HG03159 (cell line): Measurements from ENCODE around the gene MRPL10.

Experiments
- ATAC-seq: cut with Tn5 transposase; IDR thresholded peaks from one replicate; pipeline ENCODE4 v1.9.1; 2021; ENCODE audit warnings: mild to moderate bottlenecking, moderate library complexity; ENCODE audit not compliant: unreplicated experiment

Gene MRPL10

GRCh38 chr17:47816111-47816735 is 15.1 kb downstream of the MRPL10 start:
- no peak for ATAC-seq

GRCh38 chr17:47815106-47815918 is 16.0 kb downstream of the MRPL10 start:
- ATAC-seq = no peak

GRCh38 chr17:47813512-47814031 is 17.8 kb downstream of the MRPL10 start:
- ATAC-seq = no peak

GRCh38 chr17:47813077-47813476 is 18.3 kb downstream of the MRPL10 start:
- no peak for ATAC-seq

GRCh38 chr17:47812146-47812920 is 19.0 kb downstream of the MRPL10 start:
- ATAC-seq = no peak

- no peak for ATAC-seq
Measured at GRCh38 chr17:47811709-47812108, 19.6 kb downstream of the MRPL10 start.

- no peak for ATAC-seq
Measured at GRCh38 chr17:47810901-47811635, 20.3 kb downstream of the MRPL10 start.

GRCh38 chr17:47810200-47810821 is 21.0 kb downstream of the MRPL10 start:
- ATAC-seq = no peak

- ATAC-seq = no peak
Measured at GRCh38 chr17:47808830-47809480, 22.4 kb downstream of the MRPL10 start.

GRCh38 chr17:47808036-47808829 is 23.1 kb downstream of the MRPL10 start:
- ATAC-seq = no peak

- no peak for ATAC-seq
Measured at GRCh38 chr17:47807421-47807820, 23.9 kb downstream of the MRPL10 start.

- no peak for ATAC-seq
Measured at GRCh38 chr17:47806913-47807255, 24.5 kb downstream of the MRPL10 start.

GRCh38 chr17:47806026-47806912 is 25.1 kb downstream of the MRPL10 start:
- ATAC-seq = no peak

GRCh38 chr17:47804461-47804860 is 26.9 kb downstream of the MRPL10 start:
- ATAC-seq = no peak

GRCh38 chr17:47803751-47804150 is 27.6 kb downstream of the MRPL10 start:
- ATAC-seq = no peak

- ATAC-seq = no peak
Measured at GRCh38 chr17:47803201-47803600, 28.1 kb downstream of the MRPL10 start.

- ATAC-seq = no peak
Measured at GRCh38 chr17:47802341-47803022, 28.9 kb downstream of the MRPL10 start.

GRCh38 chr17:47801906-47802305 is 29.4 kb downstream of the MRPL10 start:
- ATAC-seq = no peak
